Osteocyte (in vitro differentiated cells): Measurements from ENCODE around the gene ZSWIM2. TPM values are rescaled to one million over a fixed set of nuclear protein-coding genes. Genes with fewer than 3 reads are reported as not detected.
A peak's percentile ranks its signal among the peaks of the same experiment; 100 is the strongest.

Source experiments
- DNase-seq: peaks from one replicate; pipeline ENCODE4 v3.0.0; 2021; ENCODE audit warnings: mixed read lengths; ENCODE audit not compliant: unreplicated experiment; ENCODE audit errors: extremely low spot score
- H3K27ac Mint-ChIP-seq: one replicate; pipeline ENCODE4 v1.8.0; 2021; ENCODE audit warnings: mild to moderate bottlenecking, mixed read lengths; ENCODE audit not compliant: unreplicated experiment
- H3K27me3 Mint-ChIP-seq: one replicate; pipeline ENCODE4 v1.8.0; 2021; ENCODE audit warnings: mixed read lengths; ENCODE audit not compliant: unreplicated experiment
- H3K36me3 Mint-ChIP-seq: one replicate; pipeline ENCODE4 v1.8.0; 2021; ENCODE audit warnings: mixed read lengths; ENCODE audit not compliant: unreplicated experiment
- H3K4me1 Mint-ChIP-seq: one replicate; pipeline ENCODE4 v1.8.0; 2021; ENCODE audit warnings: mixed read lengths; ENCODE audit not compliant: unreplicated experiment
- H3K4me3 Mint-ChIP-seq: one replicate; pipeline ENCODE4 v1.8.0; 2021; ENCODE audit warnings: mild to moderate bottlenecking, moderate library complexity, mixed read lengths; ENCODE audit not compliant: unreplicated experiment
- H3K9me3 Mint-ChIP-seq: one replicate; pipeline ENCODE4 v1.8.0; 2021; ENCODE audit warnings: mixed read lengths; ENCODE audit not compliant: unreplicated experiment
- CTCF ChIP-seq: fragments of 200-600 bp; sonication (generic); IDR thresholded peaks from 2 replicates; pipeline ENCODE4 v1.5.0; 2021; ENCODE audit warnings: antibody characterized with exemption, mild to moderate bottlenecking, moderate library complexity
- total RNA-seq: library from RNA; stranded (reverse); gene quantifications from 2 replicates; pipeline ENCODE4 v1.2.1, GENCODE V29; 2021

Gene ZSWIM2
- total RNA-seq, 1 donor from 2014 or later: not detected

DNA sequence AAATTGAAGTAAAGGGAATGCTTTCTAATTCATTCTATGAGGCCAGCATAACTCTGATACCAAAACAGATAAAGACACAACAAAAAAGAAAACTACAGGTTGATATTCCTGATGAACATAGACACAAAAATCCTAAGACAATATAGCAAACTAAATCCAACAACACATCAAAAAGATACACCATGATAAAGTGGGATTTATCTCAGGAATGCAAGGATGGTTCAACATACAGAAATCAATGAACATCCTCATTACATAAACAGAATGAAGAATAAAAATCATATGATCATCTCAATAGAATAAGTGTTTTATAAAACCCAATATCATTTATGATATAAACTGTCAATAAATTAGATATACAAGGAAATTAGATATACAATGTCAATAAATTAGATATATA is 65.7 kb downstream of the ZSWIM2 start:
- H3K36me3 Mint-ChIP-seq: peaks cover 3% of the 10 kb centered on the region
- H3K9me3 Mint-ChIP-seq: peaks cover 29% of the 10 kb centered on the region
- H3K27me3 Mint-ChIP-seq: peaks cover 20% of the 10 kb centered on the region
- no peak overlapping the region for H3K27ac Mint-ChIP-seq
- DNase-seq: no peak
- no peak overlapping the region for H3K4me3 Mint-ChIP-seq
- TF ChIP-seq CTCF: no peak
- no peaks in the 10 kb centered on the region for H3K4me1 Mint-ChIP-seq

DNA sequence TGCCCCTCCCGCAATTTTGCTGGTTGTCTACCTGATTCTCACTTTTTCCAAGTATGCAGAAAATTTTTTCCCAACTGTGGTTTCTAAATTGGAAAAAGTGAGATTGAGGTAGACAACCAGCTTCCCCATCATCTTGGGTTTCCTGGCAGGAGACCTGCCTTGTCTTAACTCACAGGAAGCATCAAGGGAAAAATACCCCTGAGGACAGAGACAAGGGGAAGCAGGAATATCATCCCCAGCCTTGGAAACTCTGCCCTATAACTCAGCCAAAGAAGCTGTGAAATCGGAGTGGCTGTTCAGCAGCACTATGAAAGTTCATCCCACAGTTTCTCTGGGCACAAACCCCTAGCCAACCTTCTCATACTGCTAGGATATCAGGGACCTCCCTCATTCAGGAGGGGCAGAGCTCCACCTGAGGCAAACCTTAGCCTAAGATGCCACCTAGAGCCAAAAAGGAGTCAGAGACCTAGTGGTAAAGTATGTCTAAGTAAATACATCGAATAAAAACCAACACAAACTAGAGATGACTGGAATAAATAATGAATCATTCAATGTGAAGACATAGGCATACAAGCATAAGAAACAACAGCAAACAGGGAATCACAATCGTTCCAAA is 68.2 kb downstream of the ZSWIM2 start:
- Mint-ChIP-seq H3K27me3 (peaks cover 15% of the 10 kb centered on the region), H3K4me1 (no peaks in the 10 kb centered on the region), H3K9me3 (peaks cover 25% of the 10 kb centered on the region), H3K4me3 (no peak overlapping the region), H3K27ac (no peak overlapping the region), H3K36me3 (no peaks in the 10 kb centered on the region)
- TF ChIP-seq CTCF: peak; percentile 27
- no peak for DNase-seq

Other genes with a start within 250 kb of the ZSWIM2 start
- 24.4 and 27.6 TPM in 2 replicates for gene FAM171B, start 155.1 kb downstream of the ZSWIM2 start, total RNA-seq